Adrenal gland (tissue), 12 donors: ENCODE data around the gene SPATS2. TPM values are rescaled to one million over a fixed set of nuclear protein-coding genes. Genes with fewer than 3 reads are reported as not detected.

Source experiments
- DNase-seq, 7 donors: peaks; one replicate each; pipeline ENCODE4 v3.0.0-alpha.2; 2019 to 2020
- H3K27ac ChIP-seq, 5 donors: fragments of 200-600 bp; sonication (generic) in 4 of 5; 1 replicate in 3 of 5; 2 replicates in 2 of 5; pipeline versions ENCODE4 v1.5.1 to v1.8.0; 2016 to 2020; ENCODE audit warnings: mild to moderate bottlenecking in 1 of 5
- H3K27me3 ChIP-seq: fragments of 200-600 bp; 2 replicates; pipeline ENCODE4 v1.8.0; 2021
- H3K36me3 ChIP-seq, 2 donors: fragments of 200-600 bp; replicated peaks in 1 of 2; 1 replicate in 1 of 2; 2 replicates in 1 of 2; pipeline versions ENCODE4 v1.5.1 to v1.8.0; 2018 to 2022
- H3K4me1 ChIP-seq, 2 donors: fragments of 200-600 bp; replicated peaks in 1 of 2; 1 replicate in 1 of 2; 2 replicates in 1 of 2; pipeline versions ENCODE4 v1.5.1 to v1.8.0; 2018 to 2021
- H3K4me3 ChIP-seq, 4 donors: fragments of 200-600 bp; sonication (generic) in 3 of 4; one replicate each; pipeline ENCODE4 v1.5.1; 2016 to 2018
- H3K9me3 ChIP-seq, 3 donors: fragments of 200-600 bp; sonication (generic) in 1 of 3; replicated peaks in 1 of 3; 1 replicate in 2 of 3; 2 replicates in 1 of 3; pipeline versions ENCODE4 v1.5.1 to v1.8.0; 2016 to 2021
- CTCF ChIP-seq, 6 experiments: fragments of 450-650 bp in 4 of 6; fragments of 200-600 bp in 2 of 6; sonication (generic) in 1 of 6; IDR thresholded peaks; 1 replicate in 5 of 6; 2 replicates in 1 of 6; pipeline versions ENCODE4 v1.5.1 to v1.8.0; 2016 to 2021; ENCODE audit warnings: antibody characterized with exemption in 6 of 6, mild to moderate bottlenecking in 2 of 6, moderate library complexity in 1 of 6
- POLR2A ChIP-seq, 2 donors: fragments of 450-650 bp; IDR thresholded peaks; one replicate each; pipeline ENCODE4 v1.6.1; 2017; ENCODE audit warnings: antibody characterized with exemption in 2 of 2, mild to moderate bottlenecking in 2 of 2, moderate library complexity in 1 of 2
- WGBS, 4 donors: extraction: QIAGEN DNeasy Blood & Tissue Kit in 2 of 4; methylation state at CpG; one replicate each; pipeline versions ENCODE4 v1.1.5 to v1.1.7; 2013 to 2017; 5-methylcytosine and 5-hydroxymethylcytosine counted together
- intact Hi-C, 2 donors: fragments of 100-400 bp; cut with DNase I; formaldehyde crosslinking; loops; one replicate each; pipeline versions ENCODE4 v1.14.1 to v1.15.0; 2022 to 2023
- polyA plus RNA-seq, 3 donors: library from polyadenylated mRNA; stranded (reverse); fragments of 200-250 nt in 2 of 3; fragments of 350-450 nt in 1 of 3; fragmentation: Illumina TruSeq in 1 of 3; extraction: RNeasy Lipid Tissue Mini Kit (QIAGEN cat#74804) in 1 of 3; gene quantifications; one replicate each; pipeline ENCODE4 v1.2.3, GENCODE V29; 2013 to 2014
- total RNA-seq, 9 donors: library from RNA; depleted of rRNA in 4 of 9; stranded (reverse); fragments of >200 nt in 4 of 9; fragments of 120-200 nt in 1 of 9; fragmentation: NEBNext Ultra II Directional in 1 of 9; extraction: Animal tissue kit (Norgen Biotek cat#: 25700) in 1 of 9; gene quantifications; one replicate each; pipeline versions ENCODE4 v1.1.0 to v1.2.4, GENCODE V29; 2013 to 2023
- donor health status: healthy with polysubstance abuse.
- donor health status: Bipolar disorder and iron deficiency.
- donor health status: DM: yes; HTN: yes; CAD: no.
- donor health status: DM: no; HTN: no; CAD: no.
- donor health status: DM: no; HTN: no; CAD: no.
- donor health status: DM: yes; HTN: yes; CAD: no.

SPATS2 gene
- total and polyA plus RNA-seq, 12 donors = 4.9 to 23.1 (median 15.1) TPM

DNA sequence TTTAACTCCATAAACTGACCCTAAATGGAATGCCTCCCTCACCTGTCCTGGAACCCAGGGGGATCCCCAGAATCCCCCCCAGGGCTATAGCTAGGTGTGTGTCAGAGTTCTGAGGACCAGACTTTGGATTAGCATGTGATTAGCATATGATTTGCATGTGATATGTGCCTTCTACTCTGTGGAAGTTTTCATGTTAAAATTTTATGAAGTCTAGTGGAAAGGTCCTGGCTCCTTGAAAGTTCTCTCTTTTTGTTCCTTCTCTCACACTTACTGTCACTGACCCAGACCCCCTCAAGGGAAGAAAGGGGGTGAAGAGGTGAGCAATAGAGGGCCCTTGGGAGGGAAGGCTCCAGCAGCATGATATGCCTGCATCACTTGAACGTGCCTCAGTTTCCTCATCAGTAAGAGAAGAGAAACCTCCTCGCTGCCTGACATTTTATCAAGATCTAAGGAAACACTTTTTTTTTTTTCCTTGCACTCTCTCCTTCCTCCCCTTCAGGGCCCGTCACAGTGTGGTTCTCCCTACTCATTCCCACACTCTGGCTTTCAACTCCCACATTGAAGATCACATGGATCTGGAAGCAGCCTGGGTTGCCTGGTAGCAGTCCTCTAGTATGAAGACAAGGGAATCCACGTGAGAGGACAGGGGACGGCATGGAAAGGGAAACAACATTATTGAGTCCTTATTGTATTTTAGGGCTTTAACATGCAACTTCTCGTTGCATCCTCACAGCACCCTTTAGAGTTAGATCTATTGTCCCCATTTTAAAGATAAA, 27.0 kb upstream of the SPATS2 start:
- Histone ChIP-seq H3K36me3 (no peaks in the 10 kb centered on the region), H3K4me1 (peaks cover 18 to 37% of the 10 kb centered on the region in 2 donors), H3K4me3 (no peak overlapping the region), H3K27ac (no peak overlapping the region), H3K9me3 (no peaks in the 10 kb centered on the region), H3K27me3 (peaks cover 17% of the 10 kb centered on the region)
- no peak for TF ChIP-seq POLR2A (IDR thresholded peaks at IDR 0.05)
- no peak for TF ChIP-seq CTCF (IDR thresholded peaks at IDR 0.05)
- intact Hi-C loops = no loop called here
- peak in 1 of 7 donors; percentile 15 for DNase-seq
- WGBS, 4 donors = 81 to 87% (median 84%) methylated on average over 6 of the region's 6 CpGs

DNA sequence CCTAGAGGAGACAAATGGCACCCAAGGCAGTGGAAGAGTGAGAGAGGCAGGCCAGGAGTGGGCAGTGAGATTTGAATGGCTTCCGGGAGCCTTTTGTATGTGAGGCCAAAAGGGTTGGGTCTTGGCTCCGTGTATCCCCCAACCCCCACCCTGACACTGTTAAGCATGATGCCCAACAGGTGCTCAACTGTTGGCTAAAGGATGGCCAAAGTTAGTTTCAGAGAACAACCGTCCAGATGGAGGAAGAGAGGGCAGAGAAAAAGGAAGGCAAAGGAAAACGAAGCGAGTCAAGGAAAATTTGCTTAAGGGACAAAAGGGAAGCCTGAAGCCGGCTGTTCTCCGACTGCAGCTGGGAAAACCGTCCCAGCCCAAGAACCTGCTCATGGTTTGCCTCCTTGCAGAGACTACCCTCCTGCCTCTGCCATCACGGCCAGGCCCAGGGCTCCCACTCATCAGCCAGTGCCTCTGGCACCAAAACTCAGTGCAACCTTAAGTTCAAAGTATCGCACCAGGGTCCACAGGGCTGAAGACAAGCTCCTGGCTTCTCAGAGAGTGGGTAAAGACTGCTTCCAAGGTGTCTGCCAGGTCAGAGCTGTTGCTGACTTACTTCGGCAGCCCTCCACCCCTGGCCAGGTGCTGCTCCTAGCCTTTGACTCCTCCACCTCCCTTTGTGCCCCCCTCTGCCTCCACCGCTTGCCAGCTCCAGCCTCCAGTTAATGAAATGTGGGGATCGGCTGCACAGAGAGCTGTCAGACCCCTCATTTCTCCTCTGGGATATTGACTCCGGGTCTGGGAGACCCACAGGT, 26.1 kb upstream of the SPATS2 start:
- Histone ChIP-seq H3K9me3 (no peaks in the 10 kb centered on the region), H3K27me3 (peaks cover 15% of the 10 kb centered on the region), H3K4me1 (peaks cover 27 to 46% of the 10 kb centered on the region in 2 donors), H3K36me3 (no peaks in the 10 kb centered on the region), H3K27ac (no peak overlapping the region), H3K4me3 (no peak overlapping the region)
- intact Hi-C loops = no loop called here
- TF ChIP-seq POLR2A (IDR thresholded peaks at IDR 0.05) = no peak
- TF ChIP-seq CTCF (IDR thresholded peaks at IDR 0.05) = no peak
- DNase-seq = peak in 1 of 7 donors; percentile 15
- WGBS, 4 donors = 62 to 82% (median 73%) methylated on average over 12 to 14 of the region's 14 CpGs

DNA sequence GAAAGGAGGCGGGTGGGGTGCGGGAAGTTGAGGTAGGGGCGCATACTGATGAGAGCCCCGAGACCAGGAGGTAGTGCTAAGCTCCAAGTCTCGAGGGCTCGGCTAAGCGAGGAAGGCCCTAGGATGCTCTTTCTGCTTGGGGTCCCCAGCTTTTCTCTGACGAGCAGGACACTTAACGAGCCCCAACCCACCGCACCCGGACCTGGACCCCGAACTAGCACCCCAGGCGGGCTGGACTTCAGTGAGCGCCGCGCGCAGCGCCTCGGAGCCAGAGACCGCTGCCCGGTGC, 25.5 kb upstream of the SPATS2 start:
- Histone ChIP-seq H3K27me3 (peaks cover 15% of the 10 kb centered on the region), H3K9me3 (no peaks in the 10 kb centered on the region), H3K27ac (no peak overlapping the region), H3K4me3 (no peak overlapping the region), H3K4me1 (peaks cover 29 to 49% of the 10 kb centered on the region in 2 donors), H3K36me3 (no peaks in the 10 kb centered on the region)
- no peak for TF ChIP-seq POLR2A (IDR thresholded peaks at IDR 0.05)
- TF ChIP-seq CTCF (IDR thresholded peaks at IDR 0.05) = no peak
- 56 to 70% (median 61%) methylated on average over 21 of the region's 21 CpGs for WGBS, 4 donors
- peak in 1 of 7 donors; percentile 19 for DNase-seq
- intact Hi-C loops = no loop called here

DNA sequence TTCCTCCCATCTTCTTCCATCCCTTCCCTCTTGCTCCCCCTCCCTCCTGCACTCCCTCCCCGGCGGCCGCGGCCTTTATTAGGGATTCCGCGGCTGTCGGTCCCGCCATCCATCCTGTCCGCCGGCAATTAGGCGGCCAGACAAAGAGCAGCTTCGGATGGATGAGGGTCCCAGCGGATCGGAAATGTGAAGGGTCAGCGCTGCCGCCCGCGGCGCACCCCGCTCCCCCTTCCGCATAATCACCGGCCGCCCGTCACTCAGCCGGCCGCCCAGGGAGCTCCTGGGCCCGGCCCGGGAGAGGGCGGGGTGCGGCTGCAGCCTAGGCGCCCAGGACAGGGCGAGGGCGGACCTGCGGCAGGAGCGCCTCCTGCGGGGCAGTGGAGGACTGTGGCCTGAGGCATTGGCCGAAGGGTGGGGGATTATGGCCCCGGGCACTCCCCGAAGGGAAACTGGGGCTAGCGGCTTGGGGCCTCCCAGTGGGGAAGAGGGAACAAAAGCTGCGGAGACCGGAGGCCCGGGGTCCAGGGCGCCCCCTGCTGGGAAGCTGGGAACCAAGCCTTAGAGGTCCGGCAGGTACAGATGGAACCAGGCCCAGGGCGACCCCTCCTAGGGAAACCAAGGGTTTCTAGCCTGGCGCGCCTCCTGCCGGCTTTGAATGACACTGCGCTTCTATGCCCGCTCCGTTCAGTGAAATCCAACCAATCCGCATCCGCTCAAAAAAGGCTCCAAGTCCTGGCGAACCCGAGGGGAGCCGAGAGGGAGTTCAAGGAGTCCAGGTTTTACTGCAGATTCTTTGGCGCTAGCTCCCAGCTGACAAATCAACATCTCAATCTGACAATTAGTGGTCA, 25.0 kb upstream of the SPATS2 start:
- Histone ChIP-seq H3K4me3 (peak overlapping the region in 1 of 4 donors; percentile 44), H3K4me1 (peaks cover 33 to 52% of the 10 kb centered on the region in 2 donors), H3K27me3 (peaks cover 18% of the 10 kb centered on the region), H3K27ac (no peak overlapping the region), H3K9me3 (no peaks in the 10 kb centered on the region), H3K36me3 (no peaks in the 10 kb centered on the region)
- peak; percentile 49 to 80 (median 63) for TF ChIP-seq CTCF (IDR thresholded peaks at IDR 0.05)
- TF ChIP-seq POLR2A (IDR thresholded peaks at IDR 0.05) = no peak
- intact Hi-C loops = no loop called here
- peak; percentile 50 to 80 (median 67) for DNase-seq
- 0 to 35% (median 21%) methylated on average over 1 to 58 of the region's 58 CpGs for WGBS, 4 donors
